WTC11 (cell line): ENCODE measurements around the gene SIPA1L3. TPM values are rescaled to one million over a fixed set of nuclear protein-coding genes. Genes with fewer than 3 reads are reported as not detected.

Experiments used
- ATAC-seq: fragments of 200-7000 bp; cut with Tn5 transposase; 2 replicates; pipeline ENCODE4 v1.10.0; 2021; ENCODE audit warnings: mild to moderate bottlenecking, moderate library complexity
- CTCF ChIA-PET: fragments of 300-600 bp; sonication (Branson Sonifier 250); formaldehyde crosslinking; loops from one replicate; lab custom pipeline; 2021; ENCODE audit warnings: antibody characterized with exemption; lab: Charles Lee
- POLR2A ChIA-PET: fragments of 350-600 bp; sonication (Branson Sonifier 250); formaldehyde crosslinking; loops from one replicate; lab custom pipeline; 2021; ENCODE audit warnings: antibody characterized with exemption; lab: Charles Lee
- DNase-seq: peaks from one replicate; pipeline ENCODE4 v3.0.0; 2021; ENCODE audit warnings: low spot score
- H3K27ac Mint-ChIP-seq: 2 replicates; pipeline ENCODE4 v1.8.0; 2021; ENCODE audit warnings: mixed read lengths
- H3K27me3 Mint-ChIP-seq: 2 replicates; pipeline ENCODE4 v1.8.0; 2021; ENCODE audit warnings: low read depth, mild to moderate bottlenecking, moderate library complexity, mixed read lengths
- H3K36me3 Mint-ChIP-seq: 2 replicates; pipeline ENCODE4 v1.8.0; 2021; ENCODE audit warnings: mixed read lengths
- H3K4me1 Mint-ChIP-seq: 2 replicates; pipeline ENCODE4 v1.8.0; 2022; ENCODE audit warnings: mixed read lengths
- H3K4me3 Mint-ChIP-seq: 2 replicates; pipeline ENCODE4 v1.8.0; 2021; ENCODE audit warnings: mild to moderate bottlenecking, moderate library complexity, mixed read lengths
- H3K9me3 Mint-ChIP-seq: 2 replicates; pipeline ENCODE4 v1.8.0; 2021; ENCODE audit warnings: mixed read lengths
- CREB1 ChIP-seq: sonication (generic); formaldehyde crosslinking; IDR thresholded peaks from 2 replicates; pipeline ENCODE4 v1.8.0; 2023; ENCODE audit warnings: mild to moderate bottlenecking, missing genetic modification reagents
- CREM ChIP-seq: sonication (generic); formaldehyde crosslinking; IDR thresholded peaks from 2 replicates; pipeline ENCODE4 v1.8.1; 2022; ENCODE audit warnings: mild to moderate bottlenecking, missing genetic modification reagents, moderate library complexity
- ETV6 ChIP-seq: sonication (generic); formaldehyde crosslinking; IDR thresholded peaks from 2 replicates; pipeline ENCODE4 v1.8.1; 2022; ENCODE audit warnings: mild to moderate bottlenecking, missing genetic modification reagents
- HMGA2 ChIP-seq: fragments of 250-450 bp; sonication (Bioruptor Pico); IDR thresholded peaks from 2 replicates; pipeline ENCODE4 v1.4.0; 2021; ENCODE audit warnings: mild to moderate bottlenecking, moderate library complexity
- IRF2 ChIP-seq: sonication (generic); formaldehyde crosslinking; IDR thresholded peaks from 2 replicates; pipeline ENCODE4 v1.8.0; 2022; ENCODE audit warnings: low read depth, missing genetic modification reagents, borderline replicate concordance
- KAT7 ChIP-seq: sonication (generic); formaldehyde crosslinking; IDR thresholded peaks from 2 replicates; pipeline ENCODE4 v1.8.1; 2023; ENCODE audit warnings: missing genetic modification reagents, mild to moderate bottlenecking, borderline replicate concordance
- OVOL2 ChIP-seq: fragments of 250-450 bp; sonication (Bioruptor Pico); IDR thresholded peaks from 2 replicates; pipeline ENCODE4 v1.9.0; 2021; ENCODE audit warnings: mild to moderate bottlenecking, borderline replicate concordance
- SOX15 ChIP-seq: fragments of 250-450 bp; sonication (Bioruptor Pico); IDR thresholded peaks from 2 replicates; pipeline ENCODE4 v1.9.0; 2021; ENCODE audit warnings: mild to moderate bottlenecking
- TEAD1 ChIP-seq: sonication (generic); formaldehyde crosslinking; IDR thresholded peaks from 2 replicates; pipeline ENCODE4 v1.8.0; 2022; ENCODE audit warnings: mild to moderate bottlenecking, missing genetic modification reagents
- TEAD4 ChIP-seq: sonication (generic); formaldehyde crosslinking; IDR thresholded peaks from 2 replicates; pipeline ENCODE4 v1.8.0; 2022; ENCODE audit warnings: mild to moderate bottlenecking, missing genetic modification reagents
- ZNF232 ChIP-seq: sonication (generic); formaldehyde crosslinking; IDR thresholded peaks from 2 replicates; pipeline ENCODE4 v1.8.0; 2022; ENCODE audit warnings: mild to moderate bottlenecking, missing genetic modification reagents
- total RNA-seq: library from RNA; stranded (reverse); gene quantifications from 3 replicates; pipeline ENCODE4 v1.2.3, GENCODE V29; 2021
- TF ChIP-seq, protein P1 (sequence below): fragments of 200-600 bp; IDR thresholded peaks from 2 replicates; pipeline ENCODE4 v1.8.0; 2022; ENCODE audit warnings: antibody characterized with exemption
- TF ChIP-seq, protein P2 (sequence below): fragments of 250-450 bp; sonication (Bioruptor Pico); IDR thresholded peaks from 2 replicates; pipeline ENCODE4 v1.8.0; 2021; ENCODE audit warnings: mild to moderate bottlenecking
- TF ChIP-seq, protein P3 (sequence below): sonication (generic); formaldehyde crosslinking; IDR thresholded peaks from 2 replicates; pipeline ENCODE4 v1.8.0; 2022; ENCODE audit warnings: missing genetic modification reagents
- TF ChIP-seq, protein P4 (sequence below): fragments of 250-450 bp; sonication (Bioruptor Pico); IDR thresholded peaks from 2 replicates; pipeline ENCODE4 v1.9.0; 2021; ENCODE audit warnings: mild to moderate bottlenecking
- TF ChIP-seq, protein P5 (sequence below): sonication (generic); formaldehyde crosslinking; IDR thresholded peaks from 2 replicates; pipeline ENCODE4 v1.8.1; 2023; ENCODE audit warnings: mild to moderate bottlenecking, missing genetic modification reagents, moderate library complexity
- TF ChIP-seq, protein P6 (sequence below): sonication (generic); formaldehyde crosslinking; conservative IDR thresholded peaks from 2 replicates; pipeline ENCODE4 v1.8.1; 2022; ENCODE audit warnings: mild to moderate bottlenecking, missing genetic modification reagents
- TF ChIP-seq, protein P7 (sequence below): sonication (generic); formaldehyde crosslinking; conservative IDR thresholded peaks from 2 replicates; pipeline ENCODE4 v1.8.1; 2023; ENCODE audit warnings: mild to moderate bottlenecking, low read depth, missing genetic modification reagents, moderate library complexity

SIPA1L3 gene
- total RNA-seq, 1 experiment from 2014 or later: 41.5 TPM

DNA sequence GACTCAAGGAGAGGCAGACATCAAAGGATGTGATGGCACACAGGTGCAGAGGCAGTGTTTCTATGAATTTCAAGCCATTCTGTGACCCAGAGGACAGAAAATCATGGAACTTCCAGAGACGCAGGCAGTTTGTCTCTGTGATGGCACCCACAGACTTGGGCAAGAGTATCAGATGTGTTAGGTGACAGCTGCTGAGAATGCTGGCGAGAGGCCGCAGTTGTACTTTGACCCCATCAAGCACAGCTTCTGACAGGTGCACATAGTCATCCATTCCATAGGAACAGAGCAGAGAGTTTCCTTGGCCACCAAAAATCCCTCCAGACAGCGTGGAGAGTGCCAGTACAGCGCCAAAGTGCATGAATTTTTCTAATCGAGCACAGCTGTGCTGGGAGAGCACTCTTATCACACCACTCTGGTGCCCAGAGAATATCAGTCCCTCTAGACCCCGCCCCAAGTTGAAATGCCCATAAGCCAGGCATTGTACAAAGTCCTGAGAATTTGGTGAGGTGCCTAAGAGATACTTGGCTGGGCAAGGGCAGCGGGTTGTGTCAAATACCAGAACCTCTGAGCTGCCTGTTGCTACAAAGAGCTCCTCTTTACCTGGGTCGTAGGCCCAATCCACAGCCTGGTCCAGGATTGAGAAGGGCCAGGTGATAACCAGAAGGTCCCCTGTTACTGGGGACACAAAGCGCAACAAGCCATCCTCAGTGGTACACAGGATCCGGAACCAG is 13.0 kb upstream of the SIPA1L3 start:
- POLR2A ChIA-PET: no interaction called here

DNA sequence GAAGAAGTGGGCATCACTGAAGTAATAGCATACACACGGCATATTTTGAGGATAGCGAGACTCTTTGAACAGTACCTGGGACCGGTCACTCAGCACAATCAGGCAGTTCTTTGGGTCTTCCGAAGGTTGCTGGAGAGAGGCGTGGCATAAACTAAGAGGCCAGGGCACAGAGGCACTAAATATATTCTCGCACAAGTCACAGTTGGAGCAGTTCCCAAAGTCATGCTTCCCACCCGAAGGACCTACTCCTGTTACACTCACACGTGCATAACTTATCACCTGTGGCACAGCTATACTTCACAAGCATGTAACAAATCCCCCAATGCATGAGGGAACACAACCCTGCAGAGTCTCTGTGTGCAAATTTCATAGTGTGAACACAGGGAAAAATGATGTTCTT is 10.8 kb upstream of the SIPA1L3 start:
- CTCF ChIA-PET: interaction anchor here (1.1 to 2.7 kb wide), 2 partner anchors 36 to 246 kb away, joined by 3 to 8 read pairs; no protein-coding TSS in a partner anchor
- TF ChIP-seq ETV6 (CRISPR knock-in tag) (no peak), TEAD1 (CRISPR knock-in tag) (no peak), IRF2 (CRISPR knock-in tag) (no peak), CREB1 (no peak), OVOL2 (CRISPR knock-in tag) (no peak)
- TF ChIP-seq, protein P1, sequence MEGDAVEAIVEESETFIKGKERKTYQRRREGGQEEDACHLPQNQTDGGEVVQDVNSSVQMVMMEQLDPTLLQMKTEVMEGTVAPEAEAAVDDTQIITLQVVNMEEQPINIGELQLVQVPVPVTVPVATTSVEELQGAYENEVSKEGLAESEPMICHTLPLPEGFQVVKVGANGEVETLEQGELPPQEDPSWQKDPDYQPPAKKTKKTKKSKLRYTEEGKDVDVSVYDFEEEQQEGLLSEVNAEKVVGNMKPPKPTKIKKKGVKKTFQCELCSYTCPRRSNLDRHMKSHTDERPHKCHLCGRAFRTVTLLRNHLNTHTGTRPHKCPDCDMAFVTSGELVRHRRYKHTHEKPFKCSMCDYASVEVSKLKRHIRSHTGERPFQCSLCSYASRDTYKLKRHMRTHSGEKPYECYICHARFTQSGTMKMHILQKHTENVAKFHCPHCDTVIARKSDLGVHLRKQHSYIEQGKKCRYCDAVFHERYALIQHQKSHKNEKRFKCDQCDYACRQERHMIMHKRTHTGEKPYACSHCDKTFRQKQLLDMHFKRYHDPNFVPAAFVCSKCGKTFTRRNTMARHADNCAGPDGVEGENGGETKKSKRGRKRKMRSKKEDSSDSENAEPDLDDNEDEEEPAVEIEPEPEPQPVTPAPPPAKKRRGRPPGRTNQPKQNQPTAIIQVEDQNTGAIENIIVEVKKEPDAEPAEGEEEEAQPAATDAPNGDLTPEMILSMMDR: no peak
- TF ChIP-seq, protein P2, sequence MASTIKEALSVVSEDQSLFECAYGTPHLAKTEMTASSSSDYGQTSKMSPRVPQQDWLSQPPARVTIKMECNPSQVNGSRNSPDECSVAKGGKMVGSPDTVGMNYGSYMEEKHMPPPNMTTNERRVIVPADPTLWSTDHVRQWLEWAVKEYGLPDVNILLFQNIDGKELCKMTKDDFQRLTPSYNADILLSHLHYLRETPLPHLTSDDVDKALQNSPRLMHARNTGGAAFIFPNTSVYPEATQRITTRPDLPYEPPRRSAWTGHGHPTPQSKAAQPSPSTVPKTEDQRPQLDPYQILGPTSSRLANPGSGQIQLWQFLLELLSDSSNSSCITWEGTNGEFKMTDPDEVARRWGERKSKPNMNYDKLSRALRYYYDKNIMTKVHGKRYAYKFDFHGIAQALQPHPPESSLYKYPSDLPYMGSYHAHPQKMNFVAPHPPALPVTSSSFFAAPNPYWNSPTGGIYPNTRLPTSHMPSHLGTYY (CRISPR knock-in tag): no peak

More for the DNA sequence above, 13.0 kb upstream of the SIPA1L3 start:
- H3K9me3 Mint-ChIP-seq: peaks cover 4% of the 10 kb centered on the region; the same call in 1 of the 2 replicates
- peaks cover 3% of the 10 kb centered on the region for H3K4me1 Mint-ChIP-seq
- H3K36me3 Mint-ChIP-seq: no peaks in the 10 kb centered on the region
- CTCF ChIA-PET: interaction anchor here (1.6 kb wide), 1 partner anchor 248 kb away, joined by 4 read pairs; no protein-coding TSS in a partner anchor
- no peak for DNase-seq
- peaks cover 7% of the 10 kb centered on the region for H3K27me3 Mint-ChIP-seq
- H3K4me3 Mint-ChIP-seq: no peak overlapping the region
- no peak for TF ChIP-seq ZNF232 (CRISPR knock-in tag)
- TF ChIP-seq, protein P3, sequence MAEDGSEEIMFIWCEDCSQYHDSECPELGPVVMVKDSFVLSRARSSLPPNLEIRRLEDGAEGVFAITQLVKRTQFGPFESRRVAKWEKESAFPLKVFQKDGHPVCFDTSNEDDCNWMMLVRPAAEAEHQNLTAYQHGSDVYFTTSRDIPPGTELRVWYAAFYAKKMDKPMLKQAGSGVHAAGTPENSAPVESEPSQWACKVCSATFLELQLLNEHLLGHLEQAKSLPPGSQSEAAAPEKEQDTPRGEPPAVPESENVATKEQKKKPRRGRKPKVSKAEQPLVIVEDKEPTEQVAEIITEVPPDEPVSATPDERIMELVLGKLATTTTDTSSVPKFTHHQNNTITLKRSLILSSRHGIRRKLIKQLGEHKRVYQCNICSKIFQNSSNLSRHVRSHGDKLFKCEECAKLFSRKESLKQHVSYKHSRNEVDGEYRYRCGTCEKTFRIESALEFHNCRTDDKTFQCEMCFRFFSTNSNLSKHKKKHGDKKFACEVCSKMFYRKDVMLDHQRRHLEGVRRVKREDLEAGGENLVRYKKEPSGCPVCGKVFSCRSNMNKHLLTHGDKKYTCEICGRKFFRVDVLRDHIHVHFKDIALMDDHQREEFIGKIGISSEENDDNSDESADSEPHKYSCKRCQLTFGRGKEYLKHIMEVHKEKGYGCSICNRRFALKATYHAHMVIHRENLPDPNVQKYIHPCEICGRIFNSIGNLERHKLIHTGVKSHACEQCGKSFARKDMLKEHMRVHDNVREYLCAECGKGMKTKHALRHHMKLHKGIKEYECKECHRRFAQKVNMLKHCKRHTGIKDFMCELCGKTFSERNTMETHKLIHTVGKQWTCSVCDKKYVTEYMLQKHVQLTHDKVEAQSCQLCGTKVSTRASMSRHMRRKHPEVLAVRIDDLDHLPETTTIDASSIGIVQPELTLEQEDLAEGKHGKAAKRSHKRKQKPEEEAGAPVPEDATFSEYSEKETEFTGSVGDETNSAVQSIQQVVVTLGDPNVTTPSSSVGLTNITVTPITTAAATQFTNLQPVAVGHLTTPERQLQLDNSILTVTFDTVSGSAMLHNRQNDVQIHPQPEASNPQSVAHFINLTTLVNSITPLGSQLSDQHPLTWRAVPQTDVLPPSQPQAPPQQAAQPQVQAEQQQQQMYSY (CRISPR knock-in tag): no peak
- no peak for TF ChIP-seq IRF2 (CRISPR knock-in tag)
- TF ChIP-seq SOX15 (CRISPR knock-in tag): no peak
- TF ChIP-seq CREM (CRISPR knock-in tag): no peak
- no peak for TF ChIP-seq KAT7 (CRISPR knock-in tag)
- no peak for TF ChIP-seq HMGA2 (CRISPR knock-in tag)
- TF ChIP-seq, protein P4, sequence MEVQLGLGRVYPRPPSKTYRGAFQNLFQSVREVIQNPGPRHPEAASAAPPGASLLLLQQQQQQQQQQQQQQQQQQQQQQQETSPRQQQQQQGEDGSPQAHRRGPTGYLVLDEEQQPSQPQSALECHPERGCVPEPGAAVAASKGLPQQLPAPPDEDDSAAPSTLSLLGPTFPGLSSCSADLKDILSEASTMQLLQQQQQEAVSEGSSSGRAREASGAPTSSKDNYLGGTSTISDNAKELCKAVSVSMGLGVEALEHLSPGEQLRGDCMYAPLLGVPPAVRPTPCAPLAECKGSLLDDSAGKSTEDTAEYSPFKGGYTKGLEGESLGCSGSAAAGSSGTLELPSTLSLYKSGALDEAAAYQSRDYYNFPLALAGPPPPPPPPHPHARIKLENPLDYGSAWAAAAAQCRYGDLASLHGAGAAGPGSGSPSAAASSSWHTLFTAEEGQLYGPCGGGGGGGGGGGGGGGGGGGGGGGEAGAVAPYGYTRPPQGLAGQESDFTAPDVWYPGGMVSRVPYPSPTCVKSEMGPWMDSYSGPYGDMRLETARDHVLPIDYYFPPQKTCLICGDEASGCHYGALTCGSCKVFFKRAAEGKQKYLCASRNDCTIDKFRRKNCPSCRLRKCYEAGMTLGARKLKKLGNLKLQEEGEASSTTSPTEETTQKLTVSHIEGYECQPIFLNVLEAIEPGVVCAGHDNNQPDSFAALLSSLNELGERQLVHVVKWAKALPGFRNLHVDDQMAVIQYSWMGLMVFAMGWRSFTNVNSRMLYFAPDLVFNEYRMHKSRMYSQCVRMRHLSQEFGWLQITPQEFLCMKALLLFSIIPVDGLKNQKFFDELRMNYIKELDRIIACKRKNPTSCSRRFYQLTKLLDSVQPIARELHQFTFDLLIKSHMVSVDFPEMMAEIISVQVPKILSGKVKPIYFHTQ (CRISPR knock-in tag): no peak
- TF ChIP-seq, protein P5, sequence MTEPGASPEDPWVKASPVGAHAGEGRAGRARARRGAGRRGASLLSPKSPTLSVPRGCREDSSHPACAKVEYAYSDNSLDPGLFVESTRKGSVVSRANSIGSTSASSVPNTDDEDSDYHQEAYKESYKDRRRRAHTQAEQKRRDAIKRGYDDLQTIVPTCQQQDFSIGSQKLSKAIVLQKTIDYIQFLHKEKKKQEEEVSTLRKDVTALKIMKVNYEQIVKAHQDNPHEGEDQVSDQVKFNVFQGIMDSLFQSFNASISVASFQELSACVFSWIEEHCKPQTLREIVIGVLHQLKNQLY (CRISPR knock-in tag): no peak
- no peak for TF ChIP-seq TEAD4
- TF ChIP-seq, protein P6, sequence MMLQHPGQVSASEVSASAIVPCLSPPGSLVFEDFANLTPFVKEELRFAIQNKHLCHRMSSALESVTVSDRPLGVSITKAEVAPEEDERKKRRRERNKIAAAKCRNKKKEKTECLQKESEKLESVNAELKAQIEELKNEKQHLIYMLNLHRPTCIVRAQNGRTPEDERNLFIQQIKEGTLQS (CRISPR knock-in tag): no peak
- TF ChIP-seq, protein P7, sequence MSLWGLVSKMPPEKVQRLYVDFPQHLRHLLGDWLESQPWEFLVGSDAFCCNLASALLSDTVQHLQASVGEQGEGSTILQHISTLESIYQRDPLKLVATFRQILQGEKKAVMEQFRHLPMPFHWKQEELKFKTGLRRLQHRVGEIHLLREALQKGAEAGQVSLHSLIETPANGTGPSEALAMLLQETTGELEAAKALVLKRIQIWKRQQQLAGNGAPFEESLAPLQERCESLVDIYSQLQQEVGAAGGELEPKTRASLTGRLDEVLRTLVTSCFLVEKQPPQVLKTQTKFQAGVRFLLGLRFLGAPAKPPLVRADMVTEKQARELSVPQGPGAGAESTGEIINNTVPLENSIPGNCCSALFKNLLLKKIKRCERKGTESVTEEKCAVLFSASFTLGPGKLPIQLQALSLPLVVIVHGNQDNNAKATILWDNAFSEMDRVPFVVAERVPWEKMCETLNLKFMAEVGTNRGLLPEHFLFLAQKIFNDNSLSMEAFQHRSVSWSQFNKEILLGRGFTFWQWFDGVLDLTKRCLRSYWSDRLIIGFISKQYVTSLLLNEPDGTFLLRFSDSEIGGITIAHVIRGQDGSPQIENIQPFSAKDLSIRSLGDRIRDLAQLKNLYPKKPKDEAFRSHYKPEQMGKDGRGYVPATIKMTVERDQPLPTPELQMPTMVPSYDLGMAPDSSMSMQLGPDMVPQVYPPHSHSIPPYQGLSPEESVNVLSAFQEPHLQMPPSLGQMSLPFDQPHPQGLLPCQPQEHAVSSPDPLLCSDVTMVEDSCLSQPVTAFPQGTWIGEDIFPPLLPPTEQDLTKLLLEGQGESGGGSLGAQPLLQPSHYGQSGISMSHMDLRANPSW (CRISPR knock-in tag): no peak
- ATAC-seq: no peak
- no peak overlapping the region for H3K27ac Mint-ChIP-seq

More for the DNA sequence above, 10.8 kb upstream of the SIPA1L3 start:
- no peak overlapping the region for H3K4me3 Mint-ChIP-seq
- H3K4me1 Mint-ChIP-seq: peaks cover 3% of the 10 kb centered on the region
- POLR2A ChIA-PET: interaction anchor here (0.6 kb wide), 1 partner anchor 117 kb away, joined by 5 read pairs; the partner anchor contains the start of gene ZNF573
- no peaks in the 10 kb centered on the region for H3K36me3 Mint-ChIP-seq
- peaks cover 7% of the 10 kb centered on the region for H3K27me3 Mint-ChIP-seq
- DNase-seq (no peak), ATAC-seq (no peak)
- H3K9me3 Mint-ChIP-seq: peaks cover 4% of the 10 kb centered on the region; the same call in 1 of the 2 replicates
- no peak overlapping the region for H3K27ac Mint-ChIP-seq
